ENCODE data around the gene MGLL.

The MGLL gene

DNA sequence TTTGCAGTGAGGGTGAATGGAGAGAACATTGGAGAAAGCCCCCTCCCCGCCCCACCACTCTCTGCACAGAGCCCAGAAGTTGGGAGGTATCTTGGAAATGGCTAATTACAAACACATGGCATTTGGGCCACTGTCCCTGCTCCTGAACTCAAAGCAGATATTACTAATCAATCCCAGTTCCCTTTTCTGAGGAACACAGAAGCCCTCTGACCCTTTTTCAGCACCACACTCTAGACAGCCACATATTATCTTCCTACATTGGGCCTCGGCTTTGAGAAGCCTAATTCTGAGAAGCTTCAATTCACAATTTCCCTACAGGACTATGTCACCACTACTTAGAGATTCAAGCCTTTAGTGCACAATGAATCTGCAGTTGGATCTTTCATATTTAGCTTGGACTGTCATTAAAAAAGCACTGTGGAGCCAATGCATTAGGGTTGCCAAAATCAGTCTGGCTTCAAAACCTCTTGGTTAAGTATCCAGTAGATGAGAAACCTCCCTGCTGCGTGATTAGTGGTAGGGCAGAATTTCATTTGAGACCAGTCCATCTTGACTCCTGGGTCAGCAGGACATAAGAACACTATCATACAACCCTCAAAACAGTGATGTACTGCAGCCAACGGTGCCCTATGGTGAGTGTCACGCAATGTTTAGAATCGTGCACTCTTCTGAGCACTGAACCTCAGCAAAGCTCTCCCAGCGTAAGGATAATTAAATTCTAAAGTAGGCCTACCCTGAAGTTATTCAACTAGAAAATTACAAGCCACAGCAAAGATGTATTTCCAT, 26.1 kb downstream of the MGLL start:
- Histone ChIP-seq H3K9ac (ENCODE audit: low read length) (peak overlapping the region; percentile 40; the same call in 1 of the 2 replicates), H3K79me2 (ENCODE audit: low read length) (peaks cover 89% of the 10 kb centered on the region), H3K36me3 (replicated peaks; ENCODE audit: low read depth, low read length) (peaks cover 66% of the 10 kb centered on the region), H4K20me1 (ENCODE audit: insufficient read depth, low read length) (0 out of 2 replicates have a peak, but pooled peaks cover 3% of the 10 kb centered on the region), H3K4me1 (ENCODE audit: low read length) (peaks cover 40% of the 10 kb centered on the region), H3K27me3 (ENCODE audit: low read depth, low read length) (no peaks in the 10 kb centered on the region), H3K9me3 (ENCODE audit: insufficient read depth, low read length) (no peaks in the 10 kb centered on the region; the same call in 1 of the 2 replicates), H2AFZ (ENCODE audit: low read depth, low read length) (no peak overlapping the region), H3K4me3 (ENCODE audit: low read length) (no peak overlapping the region), H3K4me2 (ENCODE audit: low read length) (peak overlapping the region; percentile 66), H3K27ac (ENCODE audit: low read length) (peak overlapping the region; percentile 76)
- no peak for TF ChIP-seq EZH2phosphoT487 (IDR thresholded peaks at IDR 0.05; ENCODE audit: low read depth)
- TF ChIP-seq, protein P1, sequence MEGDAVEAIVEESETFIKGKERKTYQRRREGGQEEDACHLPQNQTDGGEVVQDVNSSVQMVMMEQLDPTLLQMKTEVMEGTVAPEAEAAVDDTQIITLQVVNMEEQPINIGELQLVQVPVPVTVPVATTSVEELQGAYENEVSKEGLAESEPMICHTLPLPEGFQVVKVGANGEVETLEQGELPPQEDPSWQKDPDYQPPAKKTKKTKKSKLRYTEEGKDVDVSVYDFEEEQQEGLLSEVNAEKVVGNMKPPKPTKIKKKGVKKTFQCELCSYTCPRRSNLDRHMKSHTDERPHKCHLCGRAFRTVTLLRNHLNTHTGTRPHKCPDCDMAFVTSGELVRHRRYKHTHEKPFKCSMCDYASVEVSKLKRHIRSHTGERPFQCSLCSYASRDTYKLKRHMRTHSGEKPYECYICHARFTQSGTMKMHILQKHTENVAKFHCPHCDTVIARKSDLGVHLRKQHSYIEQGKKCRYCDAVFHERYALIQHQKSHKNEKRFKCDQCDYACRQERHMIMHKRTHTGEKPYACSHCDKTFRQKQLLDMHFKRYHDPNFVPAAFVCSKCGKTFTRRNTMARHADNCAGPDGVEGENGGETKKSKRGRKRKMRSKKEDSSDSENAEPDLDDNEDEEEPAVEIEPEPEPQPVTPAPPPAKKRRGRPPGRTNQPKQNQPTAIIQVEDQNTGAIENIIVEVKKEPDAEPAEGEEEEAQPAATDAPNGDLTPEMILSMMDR (IDR thresholded peaks at IDR 0.05; ENCODE audit: low read depth, low read length): no peak

DNA sequence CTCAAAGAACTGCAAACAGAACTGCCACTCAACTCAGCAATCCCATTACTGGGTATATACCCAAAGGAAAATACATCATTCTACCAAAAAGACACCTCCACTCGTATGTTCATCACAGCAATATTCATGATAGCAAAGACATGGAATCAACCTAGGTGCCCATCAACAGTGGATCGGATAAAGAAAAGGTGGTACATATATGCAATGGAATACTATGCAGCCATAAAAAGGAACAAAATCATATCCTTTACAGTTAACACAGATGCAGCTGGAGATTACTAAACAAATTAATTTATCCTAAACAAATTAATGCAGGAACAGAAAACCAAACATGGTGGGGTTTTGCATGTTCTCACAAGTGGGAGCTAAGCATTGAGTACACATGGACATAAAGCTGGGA, 27.3 kb downstream of the MGLL start:
- TF ChIP-seq EZH2phosphoT487 (IDR thresholded peaks at IDR 0.05; ENCODE audit: low read depth): no peak
- TF ChIP-seq, protein P1 (IDR thresholded peaks at IDR 0.05; ENCODE audit: low read depth, low read length): no peak
- H3K9ac ChIP-seq (ENCODE audit: low read length): no peak overlapping the region
- H3K4me1 ChIP-seq (ENCODE audit: low read length): peaks cover 53% of the 10 kb centered on the region
- H3K79me2 ChIP-seq (ENCODE audit: low read length): peaks cover 91% of the 10 kb centered on the region
- no peak overlapping the region for H2AFZ ChIP-seq (ENCODE audit: low read depth, low read length)
- peaks cover 61% of the 10 kb centered on the region for H3K36me3 ChIP-seq (replicated peaks; ENCODE audit: low read depth, low read length)
- H3K27me3 ChIP-seq (ENCODE audit: low read depth, low read length): no peaks in the 10 kb centered on the region
- H3K27ac ChIP-seq (ENCODE audit: low read length): no peak overlapping the region
- no peaks in the 10 kb centered on the region for H4K20me1 ChIP-seq (ENCODE audit: insufficient read depth, low read length)
- H3K4me2 ChIP-seq (ENCODE audit: low read length): no peak overlapping the region
- H3K9me3 ChIP-seq (ENCODE audit: insufficient read depth, low read length): no peaks in the 10 kb centered on the region; the same call in 1 of the 2 replicates
- no peak overlapping the region for H3K4me3 ChIP-seq (ENCODE audit: low read length)

DNA sequence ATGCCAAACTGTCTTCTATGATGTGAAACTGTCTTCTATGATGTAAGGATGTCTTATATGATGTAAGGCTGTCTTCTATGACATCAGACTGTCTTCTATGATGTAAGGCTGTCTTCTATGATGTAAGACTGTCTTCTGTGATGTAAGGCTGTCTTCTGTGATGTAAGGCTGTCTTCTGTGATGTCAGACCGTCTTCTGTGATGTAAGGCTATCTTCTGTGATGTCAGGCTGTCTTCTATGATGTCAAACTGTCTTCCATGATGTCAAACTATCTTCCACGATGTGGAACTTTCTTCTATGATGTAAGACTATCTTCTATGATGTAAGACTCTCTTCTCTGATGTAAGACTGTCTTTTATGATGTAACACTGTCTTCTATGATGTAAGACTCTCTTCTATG, 27.9 kb downstream of the MGLL start:
- Histone ChIP-seq H3K4me2 (ENCODE audit: low read length) (no peak overlapping the region), H4K20me1 (ENCODE audit: insufficient read depth, low read length) (no peaks in the 10 kb centered on the region), H3K27ac (ENCODE audit: low read length) (no peak overlapping the region), H3K9ac (ENCODE audit: low read length) (no peak overlapping the region), H3K4me3 (ENCODE audit: low read length) (no peak overlapping the region), H3K4me1 (ENCODE audit: low read length) (peaks cover 57% of the 10 kb centered on the region), H3K79me2 (ENCODE audit: low read length) (peaks cover 91% of the 10 kb centered on the region), H3K9me3 (ENCODE audit: insufficient read depth, low read length) (no peaks in the 10 kb centered on the region; the same call in 1 of the 2 replicates), H3K27me3 (ENCODE audit: low read depth, low read length) (no peaks in the 10 kb centered on the region), H3K36me3 (replicated peaks; ENCODE audit: low read depth, low read length) (peaks cover 58% of the 10 kb centered on the region), H2AFZ (ENCODE audit: low read depth, low read length) (no peak overlapping the region)
- TF ChIP-seq, protein P1 (IDR thresholded peaks at IDR 0.05; ENCODE audit: low read depth, low read length): no peak
- TF ChIP-seq EZH2phosphoT487 (IDR thresholded peaks at IDR 0.05; ENCODE audit: low read depth): no peak

DNA sequence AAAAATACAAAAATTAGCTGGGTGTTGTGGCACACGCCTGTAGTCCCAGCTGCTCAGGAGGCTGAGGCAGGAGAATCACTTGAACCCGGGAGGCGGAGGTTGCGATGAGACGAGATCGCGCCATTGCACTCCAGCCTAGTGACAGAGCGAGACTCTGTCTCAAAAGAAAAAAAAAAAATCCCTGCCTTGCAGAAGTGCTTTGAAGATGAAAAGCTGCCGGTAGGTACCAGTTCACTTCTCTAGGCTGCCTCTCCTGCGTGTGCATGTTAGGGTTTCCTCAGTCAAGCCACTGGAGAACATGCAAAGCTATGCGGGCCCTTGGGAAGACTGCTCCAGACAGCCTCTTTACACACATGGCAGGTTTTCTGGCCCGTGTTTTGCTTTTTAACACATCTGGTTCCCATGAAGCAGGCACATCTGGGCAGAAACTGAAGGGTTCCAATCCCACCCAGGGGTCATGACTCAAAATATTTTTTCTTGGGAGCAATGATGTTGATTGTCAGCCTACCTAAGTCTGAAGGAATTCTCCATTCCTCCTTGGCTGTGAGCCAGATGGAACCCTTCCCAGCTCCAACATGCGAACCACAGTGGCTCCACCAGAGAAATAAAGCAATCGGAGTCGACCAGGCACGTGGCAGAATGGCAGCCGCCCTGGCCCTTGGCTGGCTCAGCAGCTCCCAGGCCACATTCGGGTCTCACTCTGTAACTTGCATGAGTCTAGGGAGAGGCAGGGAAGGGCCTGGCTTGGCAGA, 29.6 kb downstream of the MGLL start:
- Histone ChIP-seq H3K27ac (ENCODE audit: low read length) (peak overlapping the region; percentile 96), H3K4me3 (ENCODE audit: low read length) (no peak overlapping the region), H3K36me3 (replicated peaks; ENCODE audit: low read depth, low read length) (peaks cover 54% of the 10 kb centered on the region), H3K9ac (ENCODE audit: low read length) (no peak overlapping the region), H3K9me3 (ENCODE audit: insufficient read depth, low read length) (no peaks in the 10 kb centered on the region; the same call in 1 of the 2 replicates), H4K20me1 (ENCODE audit: insufficient read depth, low read length) (no peaks in the 10 kb centered on the region), H3K4me2 (ENCODE audit: low read length) (peak overlapping the region; percentile 72; the same call in 1 of the 2 replicates), H3K27me3 (ENCODE audit: low read depth, low read length) (no peaks in the 10 kb centered on the region), H3K4me1 (ENCODE audit: low read length) (peaks cover 57% of the 10 kb centered on the region), H2AFZ (ENCODE audit: low read depth, low read length) (no peak overlapping the region), H3K79me2 (ENCODE audit: low read length) (peaks cover 90% of the 10 kb centered on the region)
- TF ChIP-seq EZH2phosphoT487 (IDR thresholded peaks at IDR 0.05; ENCODE audit: low read depth): no peak
- TF ChIP-seq, protein P1 (IDR thresholded peaks at IDR 0.05; ENCODE audit: low read depth, low read length): no peak

Data from OCI-LY3 (cell line).